NOMO-1 treated with dmso at 0.1 percent for 144 hours (cell line): ENCODE results near the gene RNF180.
"Not testable (repeated sequence)": the region's sequence is repeated elsewhere in the genome, so short reads cannot be mapped to it uniquely, and the experiment has no call there.

Experiments used
- DNase-seq: peaks from one replicate; lab custom pipeline; 2025; ENCODE audit not compliant: unreplicated experiment; lab: John Stamatoyannopoulos, UW

RNF180 gene

GRCh38 chr5:64180661-64181343 lies 15.2 kb downstream of the RNF180 start:
- no peak for DNase-seq

GRCh38 chr5:64181440-64181839 lies 15.8 kb downstream of the RNF180 start:
- DNase-seq, result no peak

- DNase-seq, result no peak
These were observed 18.3 kb downstream of the RNF180 start for GRCh38 chr5:64183956-64184355.

GRCh38 chr5:64184832-64185231 lies 19.2 kb downstream of the RNF180 start:
- DNase-seq, result no peak

GRCh38 chr5:64188776-64189175 lies 23.1 kb downstream of the RNF180 start:
- no peak for DNase-seq

- DNase-seq, result no peak
These were observed 25.1 kb downstream of the RNF180 start for GRCh38 chr5:64190562-64191306.

- DNase-seq, result no peak
These were observed 30.3 kb downstream of the RNF180 start for GRCh38 chr5:64195981-64196380.

GRCh38 chr5:64199425-64199824 lies 33.8 kb downstream of the RNF180 start:
- no peak for DNase-seq

GRCh38 chr5:64201996-64202395 lies 36.4 kb downstream of the RNF180 start:
- DNase-seq, result no peak

- no peak for DNase-seq
These were observed 41.0 kb downstream of the RNF180 start for GRCh38 chr5:64206653-64207052.

- DNase-seq, result no peak
These were observed 42.3 kb downstream of the RNF180 start for GRCh38 chr5:64207978-64208377.

- DNase-seq, result no peak
These were observed 43.7 kb downstream of the RNF180 start for GRCh38 chr5:64209353-64209752.

- DNase-seq, result no peak
These were observed 45.2 kb downstream of the RNF180 start for GRCh38 chr5:64210866-64211265.

- no peak for DNase-seq
These were observed 47.4 kb downstream of the RNF180 start for GRCh38 chr5:64213011-64213410.

- no peak for DNase-seq
These were observed 47.9 kb downstream of the RNF180 start for GRCh38 chr5:64213531-64213930.

- no peak for DNase-seq
These were observed 48.5 kb downstream of the RNF180 start for GRCh38 chr5:64214132-64214531.

- no peak for DNase-seq
These were observed 56.3 kb downstream of the RNF180 start for GRCh38 chr5:64221911-64222310.

GRCh38 chr5:64225286-64225981 lies 59.8 kb downstream of the RNF180 start:
- not testable (repeated sequence) for DNase-seq

- not testable (repeated sequence) for DNase-seq
These were observed 61.5 kb downstream of the RNF180 start for GRCh38 chr5:64227131-64227537.

- no peak for DNase-seq
These were observed 63.6 kb downstream of the RNF180 start for GRCh38 chr5:64229163-64229774.

- DNase-seq, result no peak
These were observed 95.1 kb downstream of the RNF180 start for GRCh38 chr5:64260756-64261155.

GRCh38 chr5:64269164-64269563 lies 103.5 kb downstream of the RNF180 start:
- DNase-seq, result peak; percentile 2
